ENCODE results near the gene DSCAML1. TPM values are rescaled to one million over a fixed set of nuclear protein-coding genes. Genes with fewer than 3 reads are reported as not detected.
A peak's percentile ranks its signal among the peaks of the same experiment; 100 is the strongest.
"Not testable (repeated sequence)": the region's sequence is repeated elsewhere in the genome, so short reads cannot be mapped to it uniquely, and the experiment has no call there.

The DSCAML1 gene
- total RNA-seq, 2 donors from 2014 or later, result 0.08 TPM; not detected in 1

DNA sequence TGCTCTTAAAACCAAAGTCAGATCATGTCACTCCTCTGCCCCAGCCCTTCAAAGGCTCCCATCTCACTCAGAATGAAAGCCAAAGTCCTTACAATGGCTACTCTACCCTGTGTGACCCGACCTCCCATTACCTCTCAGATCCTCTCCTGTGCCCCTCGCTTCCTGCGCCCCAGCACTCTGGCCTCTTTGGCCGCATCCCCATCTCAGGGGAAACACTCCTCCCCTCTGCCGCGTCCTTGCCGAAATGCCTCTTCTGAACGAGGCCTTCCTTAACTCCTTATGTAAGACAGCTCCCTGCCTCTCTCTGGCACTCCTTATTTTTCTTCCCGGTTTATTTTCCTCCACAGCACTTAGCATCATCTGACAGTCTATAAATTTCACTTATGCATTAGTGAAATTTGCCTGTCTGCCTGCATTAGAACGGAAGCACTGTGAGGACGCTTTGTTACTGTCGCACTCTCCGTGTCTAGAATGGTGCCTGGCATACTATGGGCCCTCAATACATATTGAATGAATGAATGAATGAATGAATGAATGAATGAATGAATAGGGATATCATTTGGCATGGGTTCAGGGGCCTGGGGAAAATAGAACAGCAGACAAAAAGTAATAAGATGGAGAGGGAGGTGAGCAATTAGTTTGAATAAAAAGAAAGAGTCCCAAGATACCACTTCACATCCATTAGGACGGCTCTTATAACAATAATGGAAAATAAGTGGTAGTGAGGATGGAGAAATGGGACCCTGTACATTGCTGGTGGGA is 331.6 kb downstream of the DSCAML1 start:
- Mint-ChIP-seq H3K4me3 (no peak overlapping the region), H3K4me1 (ENCODE audit: low read depth in 2 of 2) (no peaks in the 10 kb centered on the region), H3K36me3 (no peaks in the 10 kb centered on the region), H3K9me3 (no peaks in the 10 kb centered on the region), H3K27me3 (peaks cover 0 to 7% of the 10 kb centered on the region in 2 donors), H3K27ac (no peak overlapping the region)
- no peak for ATAC-seq
- no peak for DNase-seq (ENCODE audit: low spot score)

DNA sequence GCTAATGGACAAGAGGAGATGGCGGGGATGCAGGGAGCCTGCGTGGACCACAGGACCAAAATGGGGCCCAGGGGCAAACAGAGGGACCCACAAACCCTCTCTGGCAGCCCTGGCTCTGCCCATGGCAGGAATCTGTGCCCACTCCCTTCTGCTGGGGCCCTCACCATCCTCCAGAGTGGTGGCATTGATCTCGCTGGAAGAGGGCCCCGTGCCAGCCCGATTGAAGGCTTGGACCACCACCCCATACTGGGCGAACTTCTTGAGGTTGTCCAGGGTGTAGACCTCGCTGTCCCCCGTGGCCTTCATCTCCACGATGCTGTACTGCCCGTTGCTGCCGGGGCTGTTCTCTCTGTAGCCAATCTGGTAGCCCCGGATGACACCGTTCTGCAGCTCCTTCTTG is 332.2 kb downstream of the DSCAML1 start:
- Mint-ChIP-seq H3K27me3 (peaks cover 0 to 7% of the 10 kb centered on the region in 2 donors), H3K27ac (no peak overlapping the region), H3K4me1 (ENCODE audit: low read depth in 2 of 2) (no peaks in the 10 kb centered on the region), H3K36me3 (no peaks in the 10 kb centered on the region), H3K9me3 (no peaks in the 10 kb centered on the region), H3K4me3 (no peak overlapping the region)
- DNase-seq (ENCODE audit: low spot score) (no peak), ATAC-seq (no peak)

GRCh38 chr11:117462864-117463247 is 334.2 kb downstream of the DSCAML1 start:
- H3K9me3 Mint-ChIP-seq, result no peaks in the 10 kb centered on the region
- H3K4me1 Mint-ChIP-seq (ENCODE audit: low read depth in 2 of 2), result no peaks in the 10 kb centered on the region
- ATAC-seq, result no peak

DNA sequence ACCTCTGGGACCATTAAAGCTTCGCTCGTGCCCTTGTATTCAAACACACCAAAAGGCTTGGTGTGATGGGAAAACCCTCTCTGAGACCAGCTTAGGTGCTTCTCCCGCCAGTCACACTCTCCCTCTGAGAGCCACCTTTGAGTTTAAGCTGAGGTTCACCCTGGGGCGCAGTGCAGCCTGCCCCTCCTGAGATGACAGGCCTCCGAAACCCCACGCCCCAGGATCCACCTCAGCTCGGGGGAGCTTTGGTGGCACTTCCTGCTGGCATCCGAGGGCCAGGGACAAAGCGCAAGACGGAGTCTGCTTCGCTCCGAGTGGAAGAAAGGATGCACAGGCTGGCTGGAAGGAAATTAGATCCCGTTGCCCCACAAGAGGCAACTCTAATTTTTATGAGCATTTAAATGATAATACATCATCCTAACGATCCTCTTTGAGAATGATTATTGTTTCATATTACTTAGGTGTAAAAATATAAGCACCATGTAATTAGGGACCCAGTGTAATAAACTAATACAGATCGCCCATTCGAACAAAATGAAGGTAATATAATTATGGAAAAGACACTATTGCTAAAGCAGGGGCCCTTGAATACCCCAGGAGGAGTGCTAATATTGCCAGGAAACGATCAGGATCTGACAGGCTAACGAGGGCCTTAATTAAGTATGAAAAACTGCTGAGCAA is 334.7 kb downstream of the DSCAML1 start:
- DNase-seq (ENCODE audit: low spot score), result no peak
- H3K27me3 Mint-ChIP-seq, result peaks cover 3 to 7% of the 10 kb centered on the region in 2 donors
- H3K4me3 Mint-ChIP-seq, result no peak overlapping the region
- H3K36me3 Mint-ChIP-seq, result no peaks in the 10 kb centered on the region
- ATAC-seq, result no peak
- no peak overlapping the region for H3K27ac Mint-ChIP-seq
- no peaks in the 10 kb centered on the region for H3K4me1 Mint-ChIP-seq (ENCODE audit: low read depth in 2 of 2)
- H3K9me3 Mint-ChIP-seq, result no peaks in the 10 kb centered on the region

More at GRCh38 chr11:117462864-117463247, 334.2 kb downstream of the DSCAML1 start:
- no peak for DNase-seq (ENCODE audit: low spot score)
- peaks cover 3 to 7% of the 10 kb centered on the region in 2 donors for H3K27me3 Mint-ChIP-seq
- H3K36me3 Mint-ChIP-seq, result no peaks in the 10 kb centered on the region
- no peak overlapping the region for H3K4me3 Mint-ChIP-seq
- no peak overlapping the region for H3K27ac Mint-ChIP-seq

GRCh38 chr11:117461396-117462182 is 335.4 kb downstream of the DSCAML1 start:
- Mint-ChIP-seq H3K4me3 (no peak overlapping the region), H3K4me1 (ENCODE audit: low read depth in 2 of 2) (no peaks in the 10 kb centered on the region), H3K27ac (no peak overlapping the region), H3K27me3 (peaks cover 3 to 7% of the 10 kb centered on the region in 2 donors), H3K36me3 (no peaks in the 10 kb centered on the region), H3K9me3 (no peaks in the 10 kb centered on the region)
- ATAC-seq (no peak), DNase-seq (ENCODE audit: low spot score) (no peak)

GRCh38 chr11:117459979-117460300 is 337.1 kb downstream of the DSCAML1 start:
- no peak for ATAC-seq
- Mint-ChIP-seq H3K27ac (no peak overlapping the region), H3K4me1 (ENCODE audit: low read depth in 2 of 2) (no peaks in the 10 kb centered on the region), H3K4me3 (no peak overlapping the region), H3K9me3 (no peaks in the 10 kb centered on the region), H3K36me3 (no peaks in the 10 kb centered on the region), H3K27me3 (peaks cover 5% of the 10 kb centered on the region in 2 donors)
- no peak for DNase-seq (ENCODE audit: low spot score)

DNA sequence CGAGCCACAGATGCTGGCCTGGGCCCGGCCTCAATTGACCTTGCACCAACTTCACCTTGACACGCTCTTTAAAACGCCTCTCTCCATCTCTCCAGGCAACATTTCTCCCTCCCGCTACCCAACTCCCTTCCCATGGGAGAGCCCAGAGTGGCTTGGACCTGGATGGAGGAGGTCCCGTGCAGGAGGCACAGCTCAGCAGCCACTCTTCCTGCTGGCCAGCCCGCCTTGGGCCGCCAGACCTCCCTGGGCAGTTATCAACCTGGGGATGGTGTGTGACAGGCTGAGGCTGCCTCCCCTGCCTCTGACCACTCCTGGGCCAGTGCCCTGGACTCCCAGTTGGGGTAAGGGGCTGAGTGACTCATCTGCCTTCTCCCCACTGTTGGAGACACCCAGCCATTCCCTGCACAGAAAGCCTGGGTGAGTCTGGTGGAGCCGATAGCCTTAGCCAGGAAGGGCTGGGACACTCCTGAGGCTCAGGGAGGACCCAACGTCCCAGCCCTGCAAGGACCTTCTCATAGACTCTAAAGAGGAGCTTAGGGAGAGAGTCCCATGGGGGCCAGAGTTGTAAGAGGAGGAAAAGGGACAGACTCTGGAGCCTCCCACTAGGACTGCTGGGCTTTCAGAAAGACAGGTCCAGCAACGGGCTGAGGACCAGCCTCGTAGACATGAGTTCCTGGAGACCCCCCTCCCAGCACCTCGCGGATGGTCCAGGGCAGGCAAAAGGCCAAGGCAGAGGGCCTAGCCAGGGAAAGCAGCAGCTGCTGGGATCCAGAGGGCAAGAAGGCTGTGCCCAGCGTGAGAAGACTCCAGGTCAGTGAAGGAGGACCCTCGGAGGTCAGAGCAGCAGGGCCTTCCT is 337.7 kb downstream of the DSCAML1 start:
- Mint-ChIP-seq H3K27me3 (peaks cover 8 to 11% of the 10 kb centered on the region in 2 donors), H3K9me3 (no peaks in the 10 kb centered on the region), H3K36me3 (peaks cover 4% of the 10 kb centered on the region), H3K4me3 (no peak overlapping the region), H3K27ac (no peak overlapping the region), H3K4me1 (ENCODE audit: low read depth in 2 of 2) (no peaks in the 10 kb centered on the region)
- DNase-seq (ENCODE audit: low spot score) (no peak), ATAC-seq (no peak)

DNA sequence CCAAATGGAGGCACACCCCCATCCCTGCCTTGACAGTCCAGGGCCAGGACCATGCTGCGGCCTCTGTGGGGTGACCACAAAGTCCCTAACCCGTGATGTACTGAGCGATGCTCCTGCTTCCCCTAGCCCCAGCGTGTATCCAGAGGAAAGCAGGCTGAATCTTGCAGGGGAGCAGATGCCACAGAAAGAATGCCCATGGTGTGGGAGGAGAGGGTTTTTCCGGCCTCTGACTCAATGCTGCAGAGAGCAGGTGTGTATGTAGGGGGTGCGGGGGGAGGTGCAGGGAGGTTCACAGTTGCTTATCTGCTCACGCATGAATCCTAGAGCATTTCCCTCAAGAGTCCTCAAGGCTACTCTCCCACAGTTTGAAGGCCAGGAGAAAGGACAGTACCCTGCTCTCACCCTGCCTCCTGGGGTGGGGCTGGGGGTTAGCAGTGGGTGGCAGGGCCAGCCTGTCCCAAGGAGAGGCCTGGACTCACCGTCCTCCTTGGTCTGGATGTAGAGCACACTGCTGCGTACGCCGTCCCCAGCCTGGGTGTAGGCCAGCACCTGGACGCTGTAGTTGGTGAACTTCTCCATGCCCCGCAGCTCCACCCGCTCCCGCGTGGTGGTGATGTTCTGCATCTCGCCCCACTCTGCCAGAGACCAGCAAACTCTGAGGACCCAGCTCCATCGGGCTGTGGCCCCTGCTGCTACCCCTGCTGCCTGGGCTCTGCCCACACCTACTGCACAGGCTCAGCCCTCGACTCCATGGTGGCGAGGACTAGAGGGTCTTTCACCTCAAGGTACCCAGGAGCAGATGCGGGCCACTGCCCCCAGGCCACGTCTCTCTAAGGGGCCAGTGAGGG is 338.5 kb downstream of the DSCAML1 start:
- H3K27me3 Mint-ChIP-seq, result peaks cover 12 to 17% of the 10 kb centered on the region in 2 donors
- H3K4me3 Mint-ChIP-seq, result no peak overlapping the region
- no peaks in the 10 kb centered on the region for H3K9me3 Mint-ChIP-seq
- no peaks in the 10 kb centered on the region for H3K4me1 Mint-ChIP-seq (ENCODE audit: low read depth in 2 of 2)
- H3K27ac Mint-ChIP-seq, result no peak overlapping the region
- DNase-seq (ENCODE audit: low spot score), result no peak
- H3K36me3 Mint-ChIP-seq, result peaks cover 10% of the 10 kb centered on the region
- ATAC-seq, result no peak

DNA sequence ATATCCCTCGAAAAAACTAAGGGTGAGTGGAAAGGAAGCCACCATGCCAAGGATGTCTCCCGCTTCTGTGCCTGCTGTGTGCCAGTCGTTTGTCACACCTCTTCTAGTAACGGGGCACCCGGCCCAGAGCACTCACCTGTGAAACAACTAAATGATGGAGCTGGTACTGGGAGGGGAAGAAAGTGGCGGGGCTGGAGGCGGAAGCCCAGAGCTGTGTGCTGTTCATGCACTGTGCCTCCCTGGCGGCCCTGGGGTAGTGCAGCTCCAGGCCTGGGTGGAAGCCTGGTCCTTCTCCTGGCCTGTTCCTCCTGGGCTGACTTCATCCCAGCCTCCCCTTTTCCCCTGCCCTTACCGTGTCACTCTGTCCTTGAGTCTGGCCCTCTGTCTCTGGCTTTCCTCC is 339.2 kb downstream of the DSCAML1 start:
- ATAC-seq (no peak), DNase-seq (ENCODE audit: low spot score) (no peak)
- Mint-ChIP-seq H3K27me3 (peaks cover 12 to 17% of the 10 kb centered on the region in 2 donors), H3K9me3 (no peaks in the 10 kb centered on the region), H3K4me1 (ENCODE audit: low read depth in 2 of 2) (no peaks in the 10 kb centered on the region), H3K4me3 (no peak overlapping the region), H3K36me3 (peaks cover 10% of the 10 kb centered on the region), H3K27ac (no peak overlapping the region)

DNA sequence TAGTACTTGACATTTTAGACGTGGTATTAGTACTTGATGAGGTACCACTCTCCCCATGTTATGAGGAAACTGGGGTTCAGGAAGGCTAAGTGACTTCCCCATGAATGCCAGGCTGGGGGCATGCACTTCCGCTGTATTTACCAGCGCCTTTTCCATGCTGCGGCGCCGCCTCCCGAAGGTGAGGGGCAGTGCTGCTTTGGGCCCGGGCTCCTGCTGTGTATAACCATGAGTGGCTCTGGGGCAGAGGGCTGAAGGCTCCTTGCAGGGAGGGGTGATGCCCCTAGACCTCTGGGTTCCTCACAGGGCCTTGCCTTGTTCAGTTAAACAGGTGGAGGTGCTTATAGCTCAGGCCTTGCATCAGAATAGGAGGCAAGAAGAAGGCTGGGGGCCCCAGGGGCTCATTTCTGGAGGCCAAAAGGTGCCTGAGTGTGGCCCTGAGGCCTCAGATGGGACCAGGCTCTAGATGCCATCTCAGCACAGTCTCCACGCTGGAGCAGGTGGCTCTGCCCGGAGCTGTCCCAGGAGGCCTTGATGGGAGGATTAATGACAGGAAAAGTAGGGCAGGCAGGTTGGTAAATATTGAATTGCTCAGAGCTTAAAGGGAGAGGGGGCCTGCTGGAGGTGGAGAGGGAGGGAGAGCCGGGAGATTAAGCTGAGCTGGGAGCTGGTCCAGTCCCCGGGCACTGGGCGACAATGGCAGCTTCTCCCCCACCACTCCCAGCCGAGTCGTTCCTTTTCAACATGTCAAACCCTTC is 339.8 kb downstream of the DSCAML1 start:
- peaks cover 10% of the 10 kb centered on the region for H3K36me3 Mint-ChIP-seq
- no peak overlapping the region for H3K4me3 Mint-ChIP-seq
- DNase-seq (ENCODE audit: low spot score) (no peak), ATAC-seq (peak in 1 of 2 donors; percentile 20)
- H3K9me3 Mint-ChIP-seq, result no peaks in the 10 kb centered on the region
- no peak overlapping the region for H3K27ac Mint-ChIP-seq
- H3K4me1 Mint-ChIP-seq (ENCODE audit: low read depth in 2 of 2), result no peaks in the 10 kb centered on the region
- H3K27me3 Mint-ChIP-seq, result peaks cover 12 to 18% of the 10 kb centered on the region in 2 donors

DNA sequence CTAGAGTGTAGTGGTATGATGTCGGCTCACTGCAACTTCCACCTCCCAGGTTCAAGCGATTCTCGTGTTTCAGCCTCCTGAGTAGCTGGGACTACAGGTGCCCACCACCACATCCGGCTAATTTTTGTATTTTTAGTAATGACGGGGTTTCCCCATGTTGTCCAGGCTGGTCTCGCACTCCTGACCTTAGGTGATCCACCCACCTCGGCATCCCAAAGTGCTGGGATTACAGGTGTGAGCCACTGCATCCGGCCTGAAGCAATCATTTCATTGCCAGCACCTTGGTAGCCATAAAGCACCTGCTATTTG is 340.3 kb downstream of the DSCAML1 start:
- not testable (repeated sequence) for ATAC-seq; H3K4me1 Mint-ChIP-seq (ENCODE audit: low read depth in 2 of 2); H3K4me3 Mint-ChIP-seq

GRCh38 chr11:117456027-117456720 is 340.8 kb downstream of the DSCAML1 start:
- no peaks in the 10 kb centered on the region for H3K9me3 Mint-ChIP-seq
- H3K4me1 Mint-ChIP-seq (ENCODE audit: low read depth in 2 of 2), result no peaks in the 10 kb centered on the region
- peaks cover 12 to 23% of the 10 kb centered on the region in 2 donors for H3K27me3 Mint-ChIP-seq
- ATAC-seq, result peak in 1 of 2 donors; percentile 80
- no peak overlapping the region for H3K4me3 Mint-ChIP-seq
- H3K36me3 Mint-ChIP-seq, result peaks cover 10% of the 10 kb centered on the region
- no peak overlapping the region for H3K27ac Mint-ChIP-seq
- no peak for DNase-seq (ENCODE audit: low spot score)

More for the DNA sequence above, 340.3 kb downstream of the DSCAML1 start:
- DNase-seq (ENCODE audit: low spot score); H3K36me3 Mint-ChIP-seq; H3K9me3 Mint-ChIP-seq; H3K27ac Mint-ChIP-seq: not testable (repeated sequence)
- H3K27me3 Mint-ChIP-seq, result peaks cover 12 to 23% of the 10 kb centered on the region in 2 donors
